NCI-H2107 (cell line): ENCODE results near the gene CRBN.
A peak's percentile ranks its signal among the peaks of the same experiment; 100 is the strongest.

ENCODE experiments used
- DNase-seq: peaks from one replicate; lab custom pipeline; 2025; lab: John Stamatoyannopoulos, UW

CRBN gene

GRCh38 chr3:3179407-3180094 lies at the start of gene CRBN:
CRBN (minus strand) TSS chr3:3179691; CDS start chr3:3179687, 4 bp downstream.
- DNase-seq, result peak; percentile 44

GRCh38 chr3:3227640-3228039 lies 48.1 kb upstream of the CRBN start:
- DNase-seq, result no peak

GRCh38 chr3:3221528-3221927 lies 42.0 kb upstream of the CRBN start:
- no peak for DNase-seq

GRCh38 chr3:3216401-3216800 lies 36.9 kb upstream of the CRBN start:
- no peak for DNase-seq

GRCh38 chr3:3212781-3213440 lies 33.4 kb upstream of the CRBN start:
- DNase-seq, result no peak

- no peak for DNase-seq
Observed at GRCh38 chr3:3209714-3210113, 30.2 kb upstream of the CRBN start.

- no peak for DNase-seq
Observed at GRCh38 chr3:3209057-3209456, 29.6 kb upstream of the CRBN start.

- no peak for DNase-seq
Observed at GRCh38 chr3:3201611-3202010, 22.1 kb upstream of the CRBN start.

- no peak for DNase-seq
Observed at GRCh38 chr3:3200632-3201212, 21.2 kb upstream of the CRBN start.

- no peak for DNase-seq
Observed at GRCh38 chr3:3199306-3199705, 19.8 kb upstream of the CRBN start.

- no peak for DNase-seq
Observed at GRCh38 chr3:3196148-3196861, 16.8 kb upstream of the CRBN start.

- no peak for DNase-seq
Observed at GRCh38 chr3:3194861-3195260, 15.4 kb upstream of the CRBN start.

- DNase-seq, result no peak
Observed at GRCh38 chr3:3192286-3192675, 12.8 kb upstream of the CRBN start.

- no peak for DNase-seq
Observed at GRCh38 chr3:3191675-3192285, 12.3 kb upstream of the CRBN start.

GRCh38 chr3:3189961-3190360 lies 10.5 kb upstream of the CRBN start:
- DNase-seq, result no peak

- no peak for DNase-seq
Observed at GRCh38 chr3:3189102-3189727, 9.7 kb upstream of the CRBN start.

- DNase-seq, result no peak
Observed at GRCh38 chr3:3184876-3185275, 5.4 kb upstream of the CRBN start.

GRCh38 chr3:3180456-3180855 lies 965 bp upstream of the CRBN start:
- DNase-seq, result no peak

GRCh38 chr3:3178498-3179328 lies 778 bp downstream of the CRBN start:
- no peak for DNase-seq

- DNase-seq, result no peak
Observed at GRCh38 chr3:3177861-3178497, 1.5 kb downstream of the CRBN start.

GRCh38 chr3:3172627-3173026 lies 6.9 kb downstream of the CRBN start:
- DNase-seq, result no peak
